ENCODE results near the gene LTK.

Gene LTK

DNA sequence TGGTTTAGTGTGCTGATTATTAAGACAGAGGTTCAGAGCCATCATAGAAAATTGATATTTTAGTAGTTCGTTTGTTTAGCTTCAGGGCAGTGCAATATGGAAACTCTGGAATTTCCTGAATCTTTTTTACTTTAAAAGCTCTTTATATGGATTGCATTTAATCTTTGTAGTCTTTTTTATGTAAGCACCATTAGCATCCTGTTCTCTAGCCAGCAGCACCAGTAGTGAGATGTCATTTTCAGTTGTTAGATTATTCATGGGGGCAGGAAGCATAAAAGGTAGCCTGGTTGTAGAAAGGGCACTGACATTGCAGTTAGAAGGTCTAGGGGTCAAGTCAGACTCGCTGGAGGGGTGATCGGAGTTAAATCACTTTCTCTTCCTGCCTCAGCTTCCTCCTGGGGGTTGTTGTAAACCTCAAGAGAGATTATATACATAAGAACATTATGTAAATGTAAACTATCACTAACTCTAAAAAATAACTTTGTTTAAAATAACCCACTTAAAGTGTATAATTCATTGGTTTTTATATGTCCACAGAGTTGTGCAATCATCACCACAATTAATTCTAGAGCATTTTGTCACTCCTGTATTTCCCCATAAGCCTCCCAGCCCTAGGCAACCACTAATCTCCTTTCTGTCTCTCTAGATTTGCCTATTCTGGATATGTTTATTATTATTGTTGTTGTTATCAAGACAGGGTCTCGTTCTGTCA is 51.4 kb downstream of the LTK start:
- CTCF ChIA-PET: interaction anchor here (0.5 kb wide), 1 partner anchor 350 kb away, joined by 3 read pairs; no protein-coding TSS in a partner anchor
- DNase-seq (ENCODE audit: low spot score): no peak
- POLR2A ChIA-PET (ENCODE audit: low non-redundant PET): no interaction called here
- TF ChIP-seq, protein P1, sequence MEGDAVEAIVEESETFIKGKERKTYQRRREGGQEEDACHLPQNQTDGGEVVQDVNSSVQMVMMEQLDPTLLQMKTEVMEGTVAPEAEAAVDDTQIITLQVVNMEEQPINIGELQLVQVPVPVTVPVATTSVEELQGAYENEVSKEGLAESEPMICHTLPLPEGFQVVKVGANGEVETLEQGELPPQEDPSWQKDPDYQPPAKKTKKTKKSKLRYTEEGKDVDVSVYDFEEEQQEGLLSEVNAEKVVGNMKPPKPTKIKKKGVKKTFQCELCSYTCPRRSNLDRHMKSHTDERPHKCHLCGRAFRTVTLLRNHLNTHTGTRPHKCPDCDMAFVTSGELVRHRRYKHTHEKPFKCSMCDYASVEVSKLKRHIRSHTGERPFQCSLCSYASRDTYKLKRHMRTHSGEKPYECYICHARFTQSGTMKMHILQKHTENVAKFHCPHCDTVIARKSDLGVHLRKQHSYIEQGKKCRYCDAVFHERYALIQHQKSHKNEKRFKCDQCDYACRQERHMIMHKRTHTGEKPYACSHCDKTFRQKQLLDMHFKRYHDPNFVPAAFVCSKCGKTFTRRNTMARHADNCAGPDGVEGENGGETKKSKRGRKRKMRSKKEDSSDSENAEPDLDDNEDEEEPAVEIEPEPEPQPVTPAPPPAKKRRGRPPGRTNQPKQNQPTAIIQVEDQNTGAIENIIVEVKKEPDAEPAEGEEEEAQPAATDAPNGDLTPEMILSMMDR (conservative IDR thresholded peaks at IDR 0.05; ENCODE audit: low read depth): no peak
- no peak overlapping the region for H3K27ac ChIP-seq

All from RWPE1 (cell line).